ENCODE measurements around the gene ING3. TPM values are rescaled to one million over a fixed set of nuclear protein-coding genes. Genes with fewer than 3 reads are reported as not detected.

The ING3 gene
- total and polyA plus RNA-seq, 12 donors: 5.5 to 31.9 (median 14.4) TPM

DNA sequence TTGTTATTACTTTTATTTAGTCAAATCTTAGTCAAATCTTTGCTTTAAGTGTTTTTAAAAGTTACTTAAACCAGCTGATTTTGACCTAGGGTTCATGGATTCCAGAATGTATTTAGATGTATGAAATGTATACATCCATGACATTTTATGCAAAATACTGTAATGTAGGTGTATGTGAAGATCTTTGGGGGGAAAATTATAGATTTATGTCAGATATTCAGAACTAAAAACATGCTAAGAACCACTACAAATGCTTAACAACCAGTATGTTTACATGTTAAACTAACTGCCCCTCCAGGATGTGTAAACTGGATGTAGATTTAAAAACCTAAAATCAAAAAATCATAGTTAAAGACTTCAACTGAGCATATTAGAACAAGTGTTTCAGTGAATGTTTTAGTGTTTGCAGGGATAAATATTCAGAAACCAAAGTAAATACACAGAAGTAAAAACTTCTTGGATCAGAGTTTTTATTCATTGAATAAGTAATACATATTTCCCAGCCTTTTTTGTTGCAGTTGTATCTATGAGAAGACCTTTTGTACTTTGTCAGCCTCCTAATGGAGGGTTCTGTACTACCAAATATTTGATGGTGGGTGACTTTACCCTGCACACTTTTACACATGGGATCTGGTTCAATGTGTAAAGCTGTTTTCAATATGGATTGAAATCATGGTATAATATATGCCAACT is 41.8 kb downstream of the ING3 start:
- no peak overlapping the region for H3K27ac ChIP-seq
- peaks cover 7 to 32% of the 10 kb centered on the region in 2 donors for H3K4me1 ChIP-seq (replicated peaks in 1 of 2)
- DNase-seq: no peak
- H3K27me3 ChIP-seq: no peaks in the 10 kb centered on the region
- TF ChIP-seq POLR2A (IDR thresholded peaks at IDR 0.05): no peak
- TF ChIP-seq, protein P1, sequence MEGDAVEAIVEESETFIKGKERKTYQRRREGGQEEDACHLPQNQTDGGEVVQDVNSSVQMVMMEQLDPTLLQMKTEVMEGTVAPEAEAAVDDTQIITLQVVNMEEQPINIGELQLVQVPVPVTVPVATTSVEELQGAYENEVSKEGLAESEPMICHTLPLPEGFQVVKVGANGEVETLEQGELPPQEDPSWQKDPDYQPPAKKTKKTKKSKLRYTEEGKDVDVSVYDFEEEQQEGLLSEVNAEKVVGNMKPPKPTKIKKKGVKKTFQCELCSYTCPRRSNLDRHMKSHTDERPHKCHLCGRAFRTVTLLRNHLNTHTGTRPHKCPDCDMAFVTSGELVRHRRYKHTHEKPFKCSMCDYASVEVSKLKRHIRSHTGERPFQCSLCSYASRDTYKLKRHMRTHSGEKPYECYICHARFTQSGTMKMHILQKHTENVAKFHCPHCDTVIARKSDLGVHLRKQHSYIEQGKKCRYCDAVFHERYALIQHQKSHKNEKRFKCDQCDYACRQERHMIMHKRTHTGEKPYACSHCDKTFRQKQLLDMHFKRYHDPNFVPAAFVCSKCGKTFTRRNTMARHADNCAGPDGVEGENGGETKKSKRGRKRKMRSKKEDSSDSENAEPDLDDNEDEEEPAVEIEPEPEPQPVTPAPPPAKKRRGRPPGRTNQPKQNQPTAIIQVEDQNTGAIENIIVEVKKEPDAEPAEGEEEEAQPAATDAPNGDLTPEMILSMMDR (IDR thresholded peaks at IDR 0.05): no peak
- no peaks in the 10 kb centered on the region for H3K9me3 ChIP-seq (replicated peaks in 1 of 3)
- no peaks in the 10 kb centered on the region for H3K36me3 ChIP-seq (replicated peaks in 1 of 2)
- intact Hi-C loops (cut with DNase I): no loop called here
- H3K4me3 ChIP-seq: peak overlapping the region in 1 of 4 donors; percentile 61

DNA sequence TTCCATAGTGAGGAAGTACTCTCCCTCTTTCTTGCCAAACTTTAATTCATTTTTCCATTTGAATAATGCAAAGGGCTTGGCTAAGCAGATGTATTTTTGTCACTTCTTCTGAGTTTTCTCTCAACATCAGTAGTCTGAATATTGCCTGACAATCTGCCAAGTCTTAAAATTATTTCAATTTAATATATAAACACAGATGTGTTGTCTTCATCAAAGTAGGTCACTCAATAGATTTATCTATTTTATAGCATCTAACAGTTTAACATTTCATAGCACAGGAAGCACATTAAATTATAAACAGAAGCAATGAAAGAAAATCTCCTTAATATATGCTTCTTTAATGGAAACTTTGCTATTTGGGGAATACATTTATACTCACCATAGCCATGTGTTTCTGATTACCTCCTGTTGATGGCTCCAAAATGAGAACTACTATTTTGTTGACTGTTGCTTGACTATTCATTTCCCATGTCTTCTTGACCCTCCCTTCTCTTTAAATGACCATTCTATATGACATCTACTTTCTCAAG is 42.5 kb downstream of the ING3 start:
- no peak overlapping the region for H3K27ac ChIP-seq
- H3K9me3 ChIP-seq (replicated peaks in 1 of 3): no peaks in the 10 kb centered on the region
- TF ChIP-seq POLR2A (IDR thresholded peaks at IDR 0.05): no peak
- TF ChIP-seq, protein P1 (IDR thresholded peaks at IDR 0.05): no peak
- H3K36me3 ChIP-seq (replicated peaks in 1 of 2): no peaks in the 10 kb centered on the region
- peaks cover 7 to 32% of the 10 kb centered on the region in 2 donors for H3K4me1 ChIP-seq (replicated peaks in 1 of 2)
- intact Hi-C loops (cut with DNase I): no loop called here
- no peaks in the 10 kb centered on the region for H3K27me3 ChIP-seq
- DNase-seq: no peak
- peak overlapping the region in 1 of 4 donors; percentile 61 for H3K4me3 ChIP-seq

GRCh38 chr7:120993553-120994191 is 43.1 kb downstream of the ING3 start:
- TF ChIP-seq, protein P1 (IDR thresholded peaks at IDR 0.05): no peak
- no peak for TF ChIP-seq POLR2A (IDR thresholded peaks at IDR 0.05)
- H3K36me3 ChIP-seq (replicated peaks in 1 of 2): no peaks in the 10 kb centered on the region
- no peaks in the 10 kb centered on the region for H3K9me3 ChIP-seq (replicated peaks in 1 of 3)
- intact Hi-C loops (cut with DNase I): no loop called here
- DNase-seq: no peak
- no peak overlapping the region for H3K27ac ChIP-seq
- 83 to 89% (median 87%) methylated on average over 5 of the region's 5 CpGs for WGBS, 4 donors
- no peak overlapping the region for H3K4me3 ChIP-seq
- H3K4me1 ChIP-seq (replicated peaks in 1 of 2): peaks cover 7 to 36% of the 10 kb centered on the region in 2 donors
- no peaks in the 10 kb centered on the region for H3K27me3 ChIP-seq

DNA sequence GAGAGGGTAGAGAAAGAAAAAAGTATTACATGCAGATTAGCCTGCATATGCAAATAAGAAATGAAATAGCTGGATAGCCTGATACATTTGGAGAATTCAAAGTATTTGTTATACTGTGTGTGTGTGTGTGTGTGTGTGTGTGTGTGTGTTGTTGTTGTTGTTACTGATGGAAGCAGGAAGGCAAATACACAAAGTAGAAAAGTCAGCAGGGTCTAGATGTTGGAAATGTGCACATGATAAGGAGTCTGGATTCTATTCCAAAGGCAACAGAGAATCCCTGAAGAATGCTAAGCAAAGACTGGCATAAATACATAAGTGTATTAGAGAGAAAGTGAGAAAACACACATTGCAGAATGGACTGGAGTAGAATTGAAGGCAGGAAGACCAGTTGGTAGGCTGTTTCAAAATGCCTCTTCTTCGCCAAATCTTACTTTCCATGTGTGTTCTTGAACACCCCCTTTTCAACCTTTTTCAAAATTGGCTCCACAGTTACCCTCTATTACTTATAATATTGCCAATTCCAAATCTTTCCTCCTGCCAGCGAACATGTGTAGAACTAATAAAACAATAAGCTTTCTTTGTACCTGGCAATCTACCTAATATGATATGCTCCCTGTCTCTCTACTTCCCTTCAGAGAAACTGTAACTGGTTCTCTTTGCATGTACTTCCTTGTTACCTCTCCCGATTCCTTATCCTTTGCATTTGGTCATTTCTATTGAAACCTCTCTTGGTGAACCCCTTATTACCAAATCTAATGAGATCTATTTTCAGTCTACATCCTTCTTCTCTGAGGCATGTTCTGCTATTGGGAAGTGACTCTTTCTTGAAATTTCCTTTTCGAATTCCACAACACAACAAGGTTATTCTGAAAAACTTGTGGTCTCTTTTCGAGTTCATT is 44.2 kb downstream of the ING3 start:
- no peaks in the 10 kb centered on the region for H3K36me3 ChIP-seq (replicated peaks in 1 of 2)
- no peaks in the 10 kb centered on the region for H3K9me3 ChIP-seq (replicated peaks in 1 of 3)
- H3K4me3 ChIP-seq: no peak overlapping the region
- no peaks in the 10 kb centered on the region for H3K27me3 ChIP-seq
- 75 to 85% (median 81%) methylated on average over 5 of the region's 5 CpGs for WGBS, 4 donors
- no peak overlapping the region for H3K27ac ChIP-seq
- TF ChIP-seq POLR2A (IDR thresholded peaks at IDR 0.05): no peak
- H3K4me1 ChIP-seq (replicated peaks in 1 of 2): peaks cover 7 to 47% of the 10 kb centered on the region in 2 donors
- no peak for DNase-seq
- intact Hi-C loops (cut with DNase I): no loop called here

All from adrenal gland (tissue), 12 donors.